Astrocyte (in vitro differentiated cells and primary cell): ENCODE measurements around the gene KIAA1614. TPM values are rescaled to one million over a fixed set of nuclear protein-coding genes. Genes with fewer than 3 reads are reported as not detected.

ENCODE experiments used
- DNase-seq: peaks from one replicate; pipeline ENCODE4 v3.0.0-alpha.2; 2010; ENCODE audit warnings: low read depth
- FAIRE-seq: peaks from 2 replicates; lab custom pipeline; 2011; peaks lifted over from hg19 to GRCh38; lab: Jason Lieb, UNC
- H2AFZ ChIP-seq: 2 replicates; pipeline ENCODE4 v1.6.0; 2012; ENCODE audit warnings: low read depth, low read length, inconsistent platforms
- H3K27ac ChIP-seq: 2 replicates; pipeline ENCODE4 v1.5.1; 2011; ENCODE audit warnings: low read depth, low read length, inconsistent platforms
- H3K27me3 ChIP-seq: 2 replicates; pipeline ENCODE4 v1.6.0; 2011; ENCODE audit warnings: low read length, inconsistent platforms; ENCODE audit not compliant: insufficient read depth
- H3K36me3 ChIP-seq: 2 replicates; pipeline ENCODE4 v1.5.1; 2011; ENCODE audit warnings: low read length, inconsistent platforms; ENCODE audit not compliant: insufficient read depth
- H3K4me1 ChIP-seq: 2 replicates; pipeline ENCODE4 v1.5.1; 2011; ENCODE audit warnings: low read length, inconsistent platforms; ENCODE audit not compliant: insufficient read depth
- H3K4me2 ChIP-seq: 2 replicates; pipeline ENCODE4 v1.6.0; 2012; ENCODE audit warnings: low read length, inconsistent platforms
- H3K4me3 ChIP-seq: 2 replicates; pipeline ENCODE4 v1.5.1; 2011; ENCODE audit warnings: low read depth, mild to moderate bottlenecking, low read length, inconsistent platforms; ENCODE audit not compliant: insufficient read depth
- H3K79me2 ChIP-seq: 2 replicates; pipeline ENCODE4 v1.6.0; 2012; ENCODE audit warnings: mild to moderate bottlenecking, low read length, inconsistent platforms; ENCODE audit not compliant: insufficient read depth
- H3K9ac ChIP-seq: 2 replicates; pipeline ENCODE4 v1.6.0; 2012; ENCODE audit warnings: mild to moderate bottlenecking, low read length, inconsistent platforms
- H3K9me3 ChIP-seq: 2 replicates; pipeline ENCODE4 v1.5.1; 2012; ENCODE audit warnings: low read depth, mild to moderate bottlenecking, low read length, inconsistent platforms; ENCODE audit not compliant: insufficient read depth
- H4K20me1 ChIP-seq: 2 replicates; pipeline ENCODE4 v1.6.0; 2012; ENCODE audit warnings: low read length, inconsistent platforms; ENCODE audit not compliant: insufficient read depth
- H3K27ac Mint-ChIP-seq: one replicate; pipeline ENCODE4 v1.8.0; 2021; ENCODE audit warnings: mild to moderate bottlenecking, mixed read lengths; ENCODE audit not compliant: unreplicated experiment
- H3K27me3 Mint-ChIP-seq: one replicate; pipeline ENCODE4 v1.8.0; 2021; ENCODE audit warnings: low read depth, mixed read lengths; ENCODE audit not compliant: unreplicated experiment
- H3K36me3 Mint-ChIP-seq: one replicate; pipeline ENCODE4 v1.8.0; 2021; ENCODE audit warnings: low read depth, mixed read lengths; ENCODE audit not compliant: unreplicated experiment
- H3K4me1 Mint-ChIP-seq: one replicate; pipeline ENCODE4 v1.8.0; 2021; ENCODE audit warnings: low read depth, mixed read lengths; ENCODE audit not compliant: unreplicated experiment
- H3K4me3 Mint-ChIP-seq: one replicate; pipeline ENCODE4 v1.8.0; 2021; ENCODE audit warnings: mild to moderate bottlenecking, moderate library complexity, mixed read lengths; ENCODE audit not compliant: unreplicated experiment
- H3K9me3 Mint-ChIP-seq: one replicate; pipeline ENCODE4 v1.8.0; 2021; ENCODE audit warnings: mild to moderate bottlenecking, mixed read lengths; ENCODE audit not compliant: unreplicated experiment
- CTCF ChIP-seq: IDR thresholded peaks from 2 replicates; pipeline ENCODE4 v1.5.1; 2011; ENCODE audit warnings: low read depth, mild to moderate bottlenecking, inconsistent platforms, low read length, moderate library complexity; ENCODE audit not compliant: insufficient read depth
- EZH2 ChIP-seq: IDR thresholded peaks from 2 replicates; pipeline ENCODE4 v1.6.1; 2012; ENCODE audit warnings: mild to moderate bottlenecking, low read length, inconsistent platforms; ENCODE audit not compliant: insufficient read depth
- total RNA-seq: library from RNA; stranded (reverse); gene quantifications from 2 replicates; pipeline ENCODE4 v1.2.1, GENCODE V29; 2021

The KIAA1614 gene
- total RNA-seq, 1 donor from 2014 or later = 0.84 TPM

- H3K27me3 Mint-ChIP-seq = no peaks in the 10 kb centered on the region
- H3K4me1 Mint-ChIP-seq = no peaks in the 10 kb centered on the region
- H3K27ac Mint-ChIP-seq = peak overlapping the region; percentile 47
- Histone ChIP-seq H3K4me3 (no peak overlapping the region), H3K27me3 (no peaks in the 10 kb centered on the region), H2AFZ (no peak overlapping the region), H3K4me2 (no peak overlapping the region), H3K4me1 (no peaks in the 10 kb centered on the region), H4K20me1 (no peaks in the 10 kb centered on the region), H3K27ac (no peak overlapping the region), H3K79me2 (no peaks in the 10 kb centered on the region), H3K9me3 (peaks cover 17% of the 10 kb centered on the region), H3K9ac (no peak overlapping the region), H3K36me3 (no peaks in the 10 kb centered on the region)
- FAIRE-seq (no peak), DNase-seq (no peak)
- no peak for TF ChIP-seq EZH2
- H3K36me3 Mint-ChIP-seq = peaks cover 51% of the 10 kb centered on the region
- no peak overlapping the region for H3K4me3 Mint-ChIP-seq
- H3K9me3 Mint-ChIP-seq = peaks cover 30% of the 10 kb centered on the region
Observed at GRCh38 chr1:180946541-180947498, 34.1 kb downstream of the KIAA1614 start.

- no peaks in the 10 kb centered on the region for H3K4me1 Mint-ChIP-seq
- H3K36me3 Mint-ChIP-seq = peaks cover 51% of the 10 kb centered on the region
- Histone ChIP-seq H3K27me3 (no peaks in the 10 kb centered on the region), H3K4me2 (no peak overlapping the region), H2AFZ (no peak overlapping the region), H3K4me1 (no peaks in the 10 kb centered on the region), H3K9me3 (peaks cover 17% of the 10 kb centered on the region), H3K4me3 (no peak overlapping the region), H3K36me3 (no peaks in the 10 kb centered on the region), H3K9ac (no peak overlapping the region), H3K79me2 (no peaks in the 10 kb centered on the region), H4K20me1 (no peaks in the 10 kb centered on the region), H3K27ac (no peak overlapping the region)
- peaks cover 30% of the 10 kb centered on the region for H3K9me3 Mint-ChIP-seq
- H3K27ac Mint-ChIP-seq = no peak overlapping the region
- DNase-seq (no peak), FAIRE-seq (no peak)
- no peak overlapping the region for H3K4me3 Mint-ChIP-seq
- H3K27me3 Mint-ChIP-seq = no peaks in the 10 kb centered on the region
- no peak for TF ChIP-seq CTCF
- no peak for TF ChIP-seq EZH2
Observed at GRCh38 chr1:180947499-180947885, 34.8 kb downstream of the KIAA1614 start.

GRCh38 chr1:180947901-180948640 is 35.4 kb downstream of the KIAA1614 start:
- Histone ChIP-seq H3K27me3 (no peaks in the 10 kb centered on the region), H3K27ac (no peak overlapping the region), H3K36me3 (no peaks in the 10 kb centered on the region), H3K4me3 (no peak overlapping the region), H4K20me1 (no peaks in the 10 kb centered on the region), H3K4me2 (no peak overlapping the region), H2AFZ (no peak overlapping the region), H3K9ac (no peak overlapping the region), H3K79me2 (no peaks in the 10 kb centered on the region), H3K9me3 (peaks cover 17% of the 10 kb centered on the region), H3K4me1 (no peaks in the 10 kb centered on the region)
- Mint-ChIP-seq H3K27me3 (no peaks in the 10 kb centered on the region), H3K4me3 (no peak overlapping the region), H3K27ac (no peak overlapping the region), H3K4me1 (no peaks in the 10 kb centered on the region), H3K36me3 (peaks cover 51% of the 10 kb centered on the region), H3K9me3 (peaks cover 30% of the 10 kb centered on the region)
- no peak for DNase-seq
- TF ChIP-seq CTCF (no peak), EZH2 (no peak)
- FAIRE-seq = no peak
